Measurements from ENCODE around the gene METTL21A.
A peak's percentile ranks its signal among the peaks of the same experiment; 100 is the strongest.
"Not testable (repeated sequence)": the region's sequence is repeated elsewhere in the genome, so short reads cannot be mapped to it uniquely, and the experiment has no call there.

METTL21A gene

GRCh38 chr2:207625014-207625907 is at the start of gene METTL21A:
METTL21A (minus strand) TSS chr2:207625394; CDS start chr2:207624375, 1,019 bp downstream.
- peak within 1 kb of the TSS; percentile 92 for H3K4me2 ChIP-seq
- H3K27me3 ChIP-seq = no peaks in the 10 kb centered on the region
- H3K4me3 ChIP-seq = peak within 1 kb of the TSS; percentile 90
- no peaks in the 10 kb centered on the region for H3K9me3 ChIP-seq
- H3K9ac ChIP-seq = peak within 1 kb of the TSS; percentile 99
- H4K20me1 ChIP-seq = no peaks in the 10 kb centered on the region
- H3K4me1 ChIP-seq = peaks cover 66% of the 10 kb centered on the region
- TF ChIP-seq Cebpa-rat (IDR thresholded peaks at IDR 0.05) = no peak
- peak within 1 kb of the TSS; percentile 100 for H3K27ac ChIP-seq
- H3K36me3 ChIP-seq = peaks cover 27% of the 10 kb centered on the region

- no peak for TF ChIP-seq Cebpa-rat (IDR thresholded peaks at IDR 0.05)
- Histone ChIP-seq H3K27me3 (no peaks in the 10 kb centered on the region), H3K9ac (no peak overlapping the region), H3K27ac (no peak overlapping the region), H3K36me3 (no peaks in the 10 kb centered on the region), H3K4me3 (no peak overlapping the region), H3K9me3 (no peaks in the 10 kb centered on the region), H4K20me1 (no peaks in the 10 kb centered on the region), H3K4me2 (no peak overlapping the region), H3K4me1 (peaks cover 19% of the 10 kb centered on the region)
These were observed 49.6 kb upstream of the METTL21A start for GRCh38 chr2:207674826-207675225.

GRCh38 chr2:207674266-207674774 is 49.1 kb upstream of the METTL21A start:
- H3K27ac ChIP-seq = no peak overlapping the region
- no peak overlapping the region for H3K4me2 ChIP-seq
- no peaks in the 10 kb centered on the region for H3K36me3 ChIP-seq
- H4K20me1 ChIP-seq = no peaks in the 10 kb centered on the region
- no peaks in the 10 kb centered on the region for H3K27me3 ChIP-seq
- no peaks in the 10 kb centered on the region for H3K9me3 ChIP-seq
- no peak overlapping the region for H3K4me3 ChIP-seq
- no peak overlapping the region for H3K9ac ChIP-seq
- TF ChIP-seq Cebpa-rat (IDR thresholded peaks at IDR 0.05) = no peak
- H3K4me1 ChIP-seq = peaks cover 19% of the 10 kb centered on the region

- peaks cover 19% of the 10 kb centered on the region for H3K4me1 ChIP-seq
- H3K4me3 ChIP-seq = no peak overlapping the region
- H3K4me2 ChIP-seq = no peak overlapping the region
- no peaks in the 10 kb centered on the region for H3K36me3 ChIP-seq
- TF ChIP-seq Cebpa-rat (IDR thresholded peaks at IDR 0.05) = no peak
- H3K27me3 ChIP-seq = no peaks in the 10 kb centered on the region
- no peak overlapping the region for H3K27ac ChIP-seq
- no peaks in the 10 kb centered on the region for H4K20me1 ChIP-seq
- H3K9me3 ChIP-seq = no peaks in the 10 kb centered on the region
- H3K9ac ChIP-seq = no peak overlapping the region
These were observed 48.2 kb upstream of the METTL21A start for GRCh38 chr2:207673431-207673830.

GRCh38 chr2:207670887-207671286 is 45.7 kb upstream of the METTL21A start:
- Histone ChIP-seq H3K9me3 (no peaks in the 10 kb centered on the region), H4K20me1 (no peaks in the 10 kb centered on the region), H3K27ac (no peak overlapping the region), H3K27me3 (no peaks in the 10 kb centered on the region), H3K4me3 (no peak overlapping the region), H3K4me2 (no peak overlapping the region), H3K9ac (no peak overlapping the region), H3K36me3 (no peaks in the 10 kb centered on the region), H3K4me1 (peaks cover 7% of the 10 kb centered on the region)
- no peak for TF ChIP-seq Cebpa-rat (IDR thresholded peaks at IDR 0.05)

- Histone ChIP-seq H3K9me3 (no peaks in the 10 kb centered on the region), H3K36me3 (no peaks in the 10 kb centered on the region), H3K4me2 (no peak overlapping the region), H3K4me1 (peaks cover 5% of the 10 kb centered on the region), H3K4me3 (no peak overlapping the region), H3K9ac (no peak overlapping the region), H3K27ac (no peak overlapping the region), H3K27me3 (no peaks in the 10 kb centered on the region), H4K20me1 (no peaks in the 10 kb centered on the region)
- no peak for TF ChIP-seq Cebpa-rat (IDR thresholded peaks at IDR 0.05)
These were observed 38.8 kb upstream of the METTL21A start for GRCh38 chr2:207663870-207664545.

GRCh38 chr2:207662203-207662602 is 37.0 kb upstream of the METTL21A start:
- Histone ChIP-seq H3K4me3 (no peak overlapping the region), H3K27me3 (no peaks in the 10 kb centered on the region), H3K4me2 (no peak overlapping the region), H4K20me1 (no peaks in the 10 kb centered on the region), H3K9me3 (no peaks in the 10 kb centered on the region), H3K9ac (no peak overlapping the region), H3K4me1 (peaks cover 2% of the 10 kb centered on the region), H3K27ac (no peak overlapping the region), H3K36me3 (no peaks in the 10 kb centered on the region)
- TF ChIP-seq Cebpa-rat (IDR thresholded peaks at IDR 0.05) = no peak

- no peaks in the 10 kb centered on the region for H4K20me1 ChIP-seq
- H3K9ac ChIP-seq = no peak overlapping the region
- no peak overlapping the region for H3K4me3 ChIP-seq
- TF ChIP-seq Cebpa-rat (IDR thresholded peaks at IDR 0.05) = no peak
- H3K27ac ChIP-seq = no peak overlapping the region
- H3K27me3 ChIP-seq = no peaks in the 10 kb centered on the region
- H3K9me3 ChIP-seq = no peaks in the 10 kb centered on the region
- no peaks in the 10 kb centered on the region for H3K36me3 ChIP-seq
- no peaks in the 10 kb centered on the region for H3K4me1 ChIP-seq
- H3K4me2 ChIP-seq = no peak overlapping the region
These were observed 35.8 kb upstream of the METTL21A start for GRCh38 chr2:207660994-207661393.

GRCh38 chr2:207658156-207658555 is 33.0 kb upstream of the METTL21A start:
- Histone ChIP-seq H3K4me1 (no peaks in the 10 kb centered on the region), H3K27me3 (no peaks in the 10 kb centered on the region), H3K9ac (no peak overlapping the region), H3K27ac (no peak overlapping the region), H3K36me3 (no peaks in the 10 kb centered on the region), H4K20me1 (no peaks in the 10 kb centered on the region), H3K9me3 (no peaks in the 10 kb centered on the region), H3K4me2 (no peak overlapping the region), H3K4me3 (no peak overlapping the region)
- TF ChIP-seq Cebpa-rat (IDR thresholded peaks at IDR 0.05) = no peak

- Histone ChIP-seq H3K4me1 (no peaks in the 10 kb centered on the region), H3K4me3 (no peak overlapping the region), H3K27ac (no peak overlapping the region), H3K9ac (no peak overlapping the region), H3K36me3 (no peaks in the 10 kb centered on the region), H3K27me3 (no peaks in the 10 kb centered on the region), H3K9me3 (no peaks in the 10 kb centered on the region), H4K20me1 (no peaks in the 10 kb centered on the region), H3K4me2 (no peak overlapping the region)
- TF ChIP-seq Cebpa-rat (IDR thresholded peaks at IDR 0.05) = no peak
These were observed 29.8 kb upstream of the METTL21A start for GRCh38 chr2:207655000-207655399.

- H3K36me3 ChIP-seq, H3K27me3 ChIP-seq, H3K4me3 ChIP-seq, H3K4me1 ChIP-seq, H3K27ac ChIP-seq, H3K9me3 ChIP-seq, H3K9ac ChIP-seq, H3K4me2 ChIP-seq, H4K20me1 ChIP-seq: not testable (repeated sequence)
These were observed 21.4 kb upstream of the METTL21A start for GRCh38 chr2:207646582-207646981.

All from BLaER1 (cell line).